Progenitor cell of endocrine pancreas (in vitro differentiated cells): Measurements from ENCODE around the gene C3orf33. TPM values are rescaled to one million over a fixed set of nuclear protein-coding genes. Genes with fewer than 3 reads are reported as not detected.

Experiments used
- DNase-seq: peaks from one replicate; pipeline ENCODE4 v3.0.0; 2021; ENCODE audit warnings: low spot score; ENCODE audit not compliant: unreplicated experiment
- H3K27ac Mint-ChIP-seq: 2 replicates; pipeline ENCODE4 v1.8.0; 2021; ENCODE audit warnings: mild to moderate bottlenecking, moderate library complexity, mixed read lengths
- H3K27me3 Mint-ChIP-seq: 2 replicates; pipeline ENCODE4 v1.8.0; 2021; ENCODE audit warnings: mixed read lengths
- H3K36me3 Mint-ChIP-seq: 2 replicates; pipeline ENCODE4 v1.8.0; 2022; ENCODE audit warnings: mixed read lengths; ENCODE audit not compliant: insufficient read depth
- H3K4me1 Mint-ChIP-seq: 2 replicates; pipeline ENCODE4 v1.8.0; 2021; ENCODE audit warnings: low read depth, mixed read lengths
- H3K4me3 Mint-ChIP-seq: 2 replicates; pipeline ENCODE4 v1.8.0; 2021; ENCODE audit warnings: low read depth, mild to moderate bottlenecking, moderate library complexity, mixed read lengths
- H3K9me3 Mint-ChIP-seq: 2 replicates; pipeline ENCODE4 v1.8.0; 2021; ENCODE audit warnings: low read depth, mixed read lengths
- CTCF ChIP-seq: fragments of 200-600 bp; sonication (generic); IDR thresholded peaks from one replicate; pipeline ENCODE4 v1.5.0; 2021; ENCODE audit warnings: antibody characterized with exemption, mild to moderate bottlenecking; ENCODE audit not compliant: unreplicated experiment
- total RNA-seq: library from RNA; stranded (reverse); gene quantifications from 2 replicates; pipeline ENCODE4 v1.2.1, GENCODE V29; 2021

C3orf33 gene
- total RNA-seq, 1 donor from 2014 or later: 4.4 TPM

- peaks cover 23% of the 10 kb centered on the region for H3K36me3 Mint-ChIP-seq
- TF ChIP-seq CTCF: no peak
- no peak overlapping the region for H3K27ac Mint-ChIP-seq
- H3K4me1 Mint-ChIP-seq: no peaks in the 10 kb centered on the region
- no peaks in the 10 kb centered on the region for H3K27me3 Mint-ChIP-seq
- peaks cover 7% of the 10 kb centered on the region for H3K9me3 Mint-ChIP-seq
- DNase-seq: no peak
- H3K4me3 Mint-ChIP-seq: no peak overlapping the region
Measured at GRCh38 chr3:155778462-155778861, 27.6 kb downstream of the C3orf33 start.

- no peaks in the 10 kb centered on the region for H3K4me1 Mint-ChIP-seq
- peaks cover 16% of the 10 kb centered on the region for H3K36me3 Mint-ChIP-seq
- no peak for DNase-seq
Measured at GRCh38 chr3:155772801-155773200, 33.3 kb downstream of the C3orf33 start.

GRCh38 chr3:155771126-155771525, 35.0 kb downstream of the C3orf33 start:
- H3K4me1 Mint-ChIP-seq: no peaks in the 10 kb centered on the region
- no peak for DNase-seq

More at GRCh38 chr3:155772801-155773200, 33.3 kb downstream of the C3orf33 start:
- peaks cover 6% of the 10 kb centered on the region for H3K9me3 Mint-ChIP-seq
- H3K4me3 Mint-ChIP-seq: no peak overlapping the region
- H3K27me3 Mint-ChIP-seq: no peaks in the 10 kb centered on the region
- no peak overlapping the region for H3K27ac Mint-ChIP-seq
- no peak for TF ChIP-seq CTCF

GRCh38 chr3:155766206-155766605, 39.9 kb downstream of the C3orf33 start:
- Mint-ChIP-seq H3K4me3 (no peak overlapping the region), H3K9me3 (peaks cover 6% of the 10 kb centered on the region), H3K36me3 (peaks cover 21% of the 10 kb centered on the region), H3K27me3 (no peaks in the 10 kb centered on the region), H3K4me1 (no peaks in the 10 kb centered on the region), H3K27ac (no peak overlapping the region)
- DNase-seq: no peak
- no peak for TF ChIP-seq CTCF

More at GRCh38 chr3:155771126-155771525, 35.0 kb downstream of the C3orf33 start:
- Mint-ChIP-seq H3K27me3 (no peaks in the 10 kb centered on the region), H3K27ac (no peak overlapping the region), H3K36me3 (peaks cover 16% of the 10 kb centered on the region), H3K4me3 (no peak overlapping the region), H3K9me3 (peaks cover 6% of the 10 kb centered on the region)
- TF ChIP-seq CTCF: no peak

GRCh38 chr3:155763870-155764463, 42.1 kb downstream of the C3orf33 start:
- no peak overlapping the region for H3K4me3 Mint-ChIP-seq
- H3K9me3 Mint-ChIP-seq: no peaks in the 10 kb centered on the region
- H3K27ac Mint-ChIP-seq: no peak overlapping the region
- H3K4me1 Mint-ChIP-seq: no peaks in the 10 kb centered on the region
- peaks cover 9% of the 10 kb centered on the region for H3K36me3 Mint-ChIP-seq
- DNase-seq: no peak
- TF ChIP-seq CTCF: no peak
- H3K27me3 Mint-ChIP-seq: no peaks in the 10 kb centered on the region
